ENCODE measurements around the gene KRTAP9-1. TPM values are rescaled to one million over a fixed set of nuclear protein-coding genes. Genes with fewer than 3 reads are reported as not detected.

The KRTAP9-1 gene
- total RNA-seq, 4 donors from 2014 or later: not detected

DNA sequence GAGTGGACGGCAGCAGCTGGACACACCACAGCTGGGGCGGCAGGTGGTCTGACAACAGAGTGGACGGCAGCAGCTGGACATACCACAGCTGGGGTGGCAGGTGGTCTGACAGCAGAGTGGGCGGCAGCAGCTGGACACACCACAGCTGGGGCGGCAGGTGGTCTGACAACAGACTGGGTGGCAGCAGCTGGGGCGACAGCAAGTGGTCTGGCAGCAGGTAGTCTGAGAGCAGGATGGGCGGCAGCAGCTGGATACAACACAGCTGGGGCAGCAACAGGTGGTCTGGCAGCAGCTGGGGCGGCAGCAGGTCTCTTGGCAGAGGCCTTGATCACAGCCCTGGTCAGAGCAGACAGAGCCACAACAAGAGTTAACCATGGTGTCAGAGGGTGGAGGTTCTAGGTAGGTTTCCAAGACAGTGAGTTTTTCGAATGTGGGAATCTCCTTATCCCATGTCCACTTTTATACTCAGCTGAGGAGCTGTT is 5.2 kb upstream of the KRTAP9-1 start, which contains the start of gene KRTAP4-1:
Gene KRTAP4-1 (minus strand): TSS at position 432 of the 482 bp plus-strand sequence. CDS start 57 bp downstream, at position 375.
- TF ChIP-seq POLR2A (IDR thresholded peaks at IDR 0.05): no peak
- TF ChIP-seq, protein P1, sequence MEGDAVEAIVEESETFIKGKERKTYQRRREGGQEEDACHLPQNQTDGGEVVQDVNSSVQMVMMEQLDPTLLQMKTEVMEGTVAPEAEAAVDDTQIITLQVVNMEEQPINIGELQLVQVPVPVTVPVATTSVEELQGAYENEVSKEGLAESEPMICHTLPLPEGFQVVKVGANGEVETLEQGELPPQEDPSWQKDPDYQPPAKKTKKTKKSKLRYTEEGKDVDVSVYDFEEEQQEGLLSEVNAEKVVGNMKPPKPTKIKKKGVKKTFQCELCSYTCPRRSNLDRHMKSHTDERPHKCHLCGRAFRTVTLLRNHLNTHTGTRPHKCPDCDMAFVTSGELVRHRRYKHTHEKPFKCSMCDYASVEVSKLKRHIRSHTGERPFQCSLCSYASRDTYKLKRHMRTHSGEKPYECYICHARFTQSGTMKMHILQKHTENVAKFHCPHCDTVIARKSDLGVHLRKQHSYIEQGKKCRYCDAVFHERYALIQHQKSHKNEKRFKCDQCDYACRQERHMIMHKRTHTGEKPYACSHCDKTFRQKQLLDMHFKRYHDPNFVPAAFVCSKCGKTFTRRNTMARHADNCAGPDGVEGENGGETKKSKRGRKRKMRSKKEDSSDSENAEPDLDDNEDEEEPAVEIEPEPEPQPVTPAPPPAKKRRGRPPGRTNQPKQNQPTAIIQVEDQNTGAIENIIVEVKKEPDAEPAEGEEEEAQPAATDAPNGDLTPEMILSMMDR (IDR thresholded peaks at IDR 0.05): no peak
- H3K36me3 ChIP-seq: no peaks in the 10 kb centered on the region
- no peaks in the 10 kb centered on the region for H3K27me3 ChIP-seq
- intact Hi-C loops (cut with DNase I; ENCODE audit: low total_unique reads): no loop called here
- H3K9me3 ChIP-seq: no peaks in the 10 kb centered on the region
- H3K4me3 ChIP-seq: no peak within 1 kb of the TSS
- H3K4me1 ChIP-seq: no peaks in the 10 kb centered on the region
- DNase-seq: no peak
- H3K27ac ChIP-seq: no peak within 1 kb of the TSS

GRCh38 chr17:41185001-41185400 is 4.7 kb upstream of the KRTAP9-1 start:
- H3K4me3 ChIP-seq: no peak overlapping the region
- no peak overlapping the region for H3K27ac ChIP-seq
- no peaks in the 10 kb centered on the region for H3K27me3 ChIP-seq
- H3K9me3 ChIP-seq: no peaks in the 10 kb centered on the region
- H3K36me3 ChIP-seq: no peaks in the 10 kb centered on the region
- no peaks in the 10 kb centered on the region for H3K4me1 ChIP-seq
- intact Hi-C loops (cut with DNase I; ENCODE audit: low total_unique reads): no loop called here
- DNase-seq: no peak
- no peak for TF ChIP-seq POLR2A (IDR thresholded peaks at IDR 0.05)
- TF ChIP-seq, protein P1 (IDR thresholded peaks at IDR 0.05): no peak

DNA sequence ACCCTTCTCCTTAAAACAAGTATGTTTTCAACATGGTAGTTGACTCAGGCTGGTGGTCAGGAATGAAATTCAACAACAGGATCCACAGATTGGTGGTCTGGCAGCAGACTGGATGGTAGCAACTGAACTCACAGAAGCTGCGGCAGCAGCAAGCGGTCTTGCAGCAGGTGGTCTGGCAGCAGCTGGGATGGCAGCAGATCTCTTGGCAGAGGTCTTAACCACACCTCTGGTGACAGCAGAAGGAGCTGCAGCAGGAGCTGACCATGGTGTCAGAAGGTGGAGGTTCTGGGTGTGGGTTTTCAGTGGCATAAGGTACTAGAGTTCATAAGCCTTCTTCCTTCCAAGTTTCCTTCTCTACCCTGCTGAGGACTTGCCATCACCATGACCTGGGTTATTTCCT is 2.8 kb upstream of the KRTAP9-1 start:
- intact Hi-C loops (cut with DNase I; ENCODE audit: low total_unique reads): no loop called here
- Histone ChIP-seq H3K9me3 (no peaks in the 10 kb centered on the region), H3K4me3 (no peak overlapping the region), H3K36me3 (no peaks in the 10 kb centered on the region), H3K27ac (no peak overlapping the region), H3K27me3 (no peaks in the 10 kb centered on the region), H3K4me1 (no peaks in the 10 kb centered on the region)
- DNase-seq: no peak
- TF ChIP-seq, protein P1 (IDR thresholded peaks at IDR 0.05): no peak
- TF ChIP-seq POLR2A (IDR thresholded peaks at IDR 0.05): no peak

DNA sequence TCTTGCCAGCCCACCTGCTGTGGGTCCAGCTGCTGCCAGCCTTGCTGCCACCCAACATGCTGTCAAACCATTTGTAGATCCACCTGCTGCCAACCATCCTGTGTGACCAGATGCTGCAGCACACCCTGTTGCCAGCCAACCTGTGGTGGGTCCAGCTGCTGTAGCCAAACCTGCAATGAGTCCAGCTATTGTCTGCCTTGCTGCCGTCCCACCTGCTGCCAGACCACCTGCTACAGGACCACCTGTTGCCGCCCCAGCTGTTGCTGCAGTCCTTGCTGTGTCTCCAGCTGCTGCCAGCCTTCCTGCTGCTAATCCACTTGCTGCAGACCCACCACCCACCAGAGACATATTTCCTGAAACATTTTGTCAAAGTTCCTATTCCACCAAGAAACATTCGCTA is 641 bp downstream of the KRTAP9-1 start:
- Histone ChIP-seq H3K4me1 (no peaks in the 10 kb centered on the region), H3K4me3 (no peak overlapping the region), H3K9me3 (no peaks in the 10 kb centered on the region), H3K36me3 (no peaks in the 10 kb centered on the region), H3K27me3 (no peaks in the 10 kb centered on the region), H3K27ac (no peak overlapping the region)
- intact Hi-C loops (cut with DNase I; ENCODE audit: low total_unique reads): no loop called here
- no peak for DNase-seq
- no peak for TF ChIP-seq POLR2A (IDR thresholded peaks at IDR 0.05)
- TF ChIP-seq, protein P1 (IDR thresholded peaks at IDR 0.05): no peak

- H3K4me1 ChIP-seq: no peaks in the 10 kb centered on the region
- no peaks in the 10 kb centered on the region for H3K9me3 ChIP-seq
- H3K4me3 ChIP-seq: no peak overlapping the region
- H3K27me3 ChIP-seq: no peaks in the 10 kb centered on the region
- no peak for DNase-seq
- intact Hi-C loops (cut with DNase I; ENCODE audit: low total_unique reads): no loop called here
- H3K27ac ChIP-seq: no peak overlapping the region
- TF ChIP-seq, protein P1 (IDR thresholded peaks at IDR 0.05): no peak
- no peak for TF ChIP-seq POLR2A (IDR thresholded peaks at IDR 0.05)
- no peaks in the 10 kb centered on the region for H3K36me3 ChIP-seq
Measured at GRCh38 chr17:41196068-41196467, 6.4 kb downstream of the KRTAP9-1 start.
